Transverse colon (tissue), 4 donors: ENCODE results near the gene SEC16A. TPM values are rescaled to one million over a fixed set of nuclear protein-coding genes. Genes with fewer than 3 reads are reported as not detected.

Experiments
- DNase-seq: peaks from one replicate; pipeline ENCODE4 v3.0.0-alpha.2; 2019
- H3K27ac ChIP-seq, 4 donors: fragments of 200-600 bp; sonication (generic); 2 replicates each; pipeline ENCODE4 v1.5.1; 2016 to 2018; ENCODE audit warnings: inconsistent platforms in 4 of 4
- H3K27me3 ChIP-seq: fragments of 200-600 bp; sonication (generic); 2 replicates; pipeline ENCODE4 v1.5.1; 2017; ENCODE audit warnings: inconsistent platforms
- H3K36me3 ChIP-seq, 4 donors: fragments of 200-600 bp; sonication (generic); 2 replicates each; pipeline ENCODE4 v1.5.1; 2017 to 2019; ENCODE audit warnings: inconsistent platforms in 4 of 4
- H3K4me1 ChIP-seq, 4 donors: fragments of 200-600 bp; sonication (generic); 2 replicates each; pipeline ENCODE4 v1.5.1; 2017 to 2020; ENCODE audit warnings: inconsistent platforms in 4 of 4
- H3K4me3 ChIP-seq, 4 donors: fragments of 200-600 bp; sonication (generic); 1 replicate in 1 of 4; 2 replicates in 3 of 4; pipeline versions ENCODE4 v1.5.1 to v1.6.1; 2017 to 2019; ENCODE audit warnings: inconsistent platforms in 4 of 4
- H3K9me3 ChIP-seq, 2 donors: fragments of 200-600 bp; sonication (generic); 2 replicates each; pipeline ENCODE4 v1.5.1; 2017 to 2019; ENCODE audit warnings: inconsistent platforms in 2 of 2
- CTCF ChIP-seq, 5 experiments: fragments of 200-600 bp in 3 of 5; fragments of 450-650 bp in 2 of 5; sonication (generic) in 3 of 5; IDR thresholded peaks; 1 replicate in 2 of 5; 2 replicates in 3 of 5; pipeline ENCODE4 v1.5.1; 2016 to 2017; ENCODE audit warnings: antibody characterized with exemption in 5 of 5, inconsistent platforms in 3 of 5, mild to moderate bottlenecking in 2 of 5, moderate library complexity in 1 of 5
- EP300 ChIP-seq: sonication (generic); formaldehyde crosslinking; IDR thresholded peaks from one replicate; pipeline ENCODE4 v1.6.1; 2017; ENCODE audit warnings: antibody characterized with exemption, low read depth
- POLR2A ChIP-seq: fragments of 450-650 bp; IDR thresholded peaks from one replicate; pipeline ENCODE4 v1.6.1; 2016; ENCODE audit warnings: antibody characterized with exemption, mild to moderate bottlenecking, moderate library complexity
- POLR2AphosphoS5 ChIP-seq, 3 donors: sonication (generic); formaldehyde crosslinking; IDR thresholded peaks; one replicate each; pipeline ENCODE4 v1.6.1; 2016; ENCODE audit warnings: antibody characterized with exemption in 3 of 3
- WGBS, 2 donors: methylation state at CpG; one replicate each; pipeline ENCODE4 v1.1.5; 2018; ENCODE audit warnings: low coverage in 1 of 2; 5-methylcytosine and 5-hydroxymethylcytosine counted together
- in situ Hi-C, 4 donors: fragments of 200-750 bp; cut with MboI; loops; one replicate each; pipeline versions ENCODE4 v1.15.0 to v1.15.1; 2017; ENCODE audit warnings: low sequenced_read_pairs in 3 of 4, low pct_ligation_motif_present in 1 of 4, low pct_unique_long_range_greater_than_20kb in 1 of 4
- intact Hi-C: fragments of 100-400 bp; cut with DNase I; formaldehyde crosslinking; loops from one replicate; pipeline ENCODE4 v1.15.1; 2023; ENCODE audit warnings: low total_unique reads
- total RNA-seq, 4 donors: library from RNA; depleted of rRNA; stranded (reverse); fragments of >200 nt; gene quantifications; one replicate each; pipeline ENCODE4 v1.1.0, GENCODE V29; 2016

The SEC16A gene
- total RNA-seq, 4 donors from 2014 or later: 54.1 to 75.9 (median 65.8) TPM

DNA sequence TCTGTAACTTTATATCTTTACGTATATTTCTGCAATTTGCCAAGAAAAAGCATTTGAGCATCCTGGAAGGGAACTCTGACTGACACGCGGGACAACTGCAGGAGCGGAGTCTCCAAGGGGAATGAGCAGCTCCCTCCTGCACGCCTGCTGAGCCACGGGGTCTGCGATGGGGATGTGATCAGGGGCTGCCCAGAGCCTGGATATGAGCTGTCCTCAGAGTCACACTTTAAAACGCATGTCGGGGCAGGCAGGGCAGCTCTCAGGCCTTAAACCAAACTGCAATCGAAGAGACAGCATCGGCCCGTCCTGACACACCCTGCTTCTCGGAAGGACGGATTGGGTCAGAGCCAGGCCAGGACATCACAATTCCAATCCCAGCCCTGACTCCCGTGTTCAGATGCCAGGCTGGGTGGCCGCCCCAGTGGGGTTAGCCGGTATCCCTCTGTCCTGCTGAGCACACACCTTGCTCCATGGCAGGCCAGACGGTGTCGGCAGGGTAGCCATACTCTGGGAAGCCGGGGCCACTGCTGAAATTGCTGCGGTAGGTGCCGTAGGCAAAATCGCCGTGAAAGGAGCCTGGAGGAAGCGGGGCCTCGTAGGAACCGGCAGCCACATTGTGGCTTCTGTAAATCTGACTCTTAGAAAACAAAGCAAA lies 17.2 kb downstream of the SEC16A start:
- TF ChIP-seq EP300 (no peak), POLR2A (no peak), CTCF (IDR thresholded peaks at IDR 0.05) (no peak)
- in situ Hi-C loops (no loop called here), intact Hi-C loops (no loop called here)
- Histone ChIP-seq H3K4me3 (no peak overlapping the region), H3K36me3 (peaks cover 0 to 71% (median 35%) of the 10 kb centered on the region in 4 donors), H3K27me3 (no peaks in the 10 kb centered on the region), H3K27ac (no peak overlapping the region), H3K9me3 (no peaks in the 10 kb centered on the region), H3K4me1 (no peaks in the 10 kb centered on the region)
- no peak for DNase-seq
- 97 to 100% methylated on average over 1 to 27 of the region's 27 CpGs for WGBS, 2 donors

DNA sequence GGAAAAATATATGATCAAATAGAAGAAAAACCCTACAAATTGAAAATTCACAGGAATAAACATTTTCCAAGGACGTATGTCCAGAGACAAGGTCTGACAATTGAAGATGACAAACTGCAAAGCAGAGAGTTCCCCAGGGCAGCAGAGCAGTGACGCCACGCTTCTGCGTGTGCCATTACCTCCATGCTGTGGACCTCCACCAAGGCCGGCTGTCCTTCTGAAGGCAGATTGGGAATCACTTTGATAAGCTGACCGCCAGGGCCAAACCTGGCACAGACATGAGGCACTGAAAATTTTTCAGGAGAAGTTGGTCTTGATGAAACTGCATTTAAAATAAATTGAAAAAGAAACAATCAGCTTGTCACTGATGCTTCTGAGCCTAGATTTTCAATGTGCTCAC lies 18.6 kb downstream of the SEC16A start:
- in situ Hi-C loops: no loop called here
- Histone ChIP-seq H3K36me3 (peaks cover 0 to 80% (median 39%) of the 10 kb centered on the region in 4 donors), H3K27ac (no peak overlapping the region), H3K27me3 (no peaks in the 10 kb centered on the region), H3K9me3 (no peaks in the 10 kb centered on the region), H3K4me1 (no peaks in the 10 kb centered on the region), H3K4me3 (no peak overlapping the region)
- DNase-seq: no peak
- TF ChIP-seq CTCF (IDR thresholded peaks at IDR 0.05): no peak
- TF ChIP-seq POLR2AphosphoS5 (IDR thresholded peaks at IDR 0.05): no peak
- no peak for TF ChIP-seq POLR2A
- no peak for TF ChIP-seq EP300
- WGBS, 2 donors: 92% methylated on average over 6 of the region's 6 CpGs; no CpG with 5 or more reads in 1 of the 2 donors
- intact Hi-C loops: no loop called here

- no peaks in the 10 kb centered on the region for H3K4me1 ChIP-seq
- intact Hi-C loops: no loop called here
- TF ChIP-seq EP300: no peak
- no peak for TF ChIP-seq CTCF (IDR thresholded peaks at IDR 0.05)
- no peak for TF ChIP-seq POLR2A
- TF ChIP-seq POLR2AphosphoS5 (IDR thresholded peaks at IDR 0.05): no peak
- H3K9me3 ChIP-seq: no peaks in the 10 kb centered on the region
- no peaks in the 10 kb centered on the region for H3K27me3 ChIP-seq
- H3K4me3 ChIP-seq: no peak overlapping the region
- 95% methylated on average over 14 of the region's 14 CpGs; no CpG with 5 or more reads in 1 of the 2 donors for WGBS, 2 donors
- H3K27ac ChIP-seq: no peak overlapping the region
- peaks cover 0 to 84% (median 42%) of the 10 kb centered on the region in 4 donors for H3K36me3 ChIP-seq
- no peak for DNase-seq
- in situ Hi-C loops: no loop called here
Observed at GRCh38 chr9:136463578-136463977, 19.3 kb downstream of the SEC16A start.

DNA sequence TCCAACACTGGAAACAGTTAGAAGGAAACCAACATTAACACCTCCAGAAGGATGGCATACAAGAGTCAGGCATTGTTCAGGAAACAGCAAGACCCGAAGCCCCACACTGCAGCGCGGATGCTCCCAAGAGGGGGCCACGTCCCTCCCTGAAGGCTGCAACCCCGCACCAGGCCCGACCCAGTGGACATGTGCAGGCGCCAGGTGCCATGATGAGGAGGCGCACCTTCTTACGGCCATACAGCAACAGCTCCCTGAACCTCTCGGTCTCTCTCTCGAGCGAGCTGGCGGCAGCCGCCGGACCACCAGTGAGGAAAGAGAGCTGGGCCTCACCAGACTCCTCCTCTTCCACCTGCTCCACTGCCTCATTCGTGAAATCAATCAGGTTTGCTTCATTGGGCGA lies 20.2 kb downstream of the SEC16A start:
- H3K4me3 ChIP-seq: no peak overlapping the region
- H3K4me1 ChIP-seq: no peaks in the 10 kb centered on the region
- H3K9me3 ChIP-seq: no peaks in the 10 kb centered on the region
- intact Hi-C loops: no loop called here
- DNase-seq: no peak
- H3K36me3 ChIP-seq: peaks cover 0 to 86% (median 42%) of the 10 kb centered on the region in 4 donors
- in situ Hi-C loops: no loop called here
- no peak overlapping the region for H3K27ac ChIP-seq
- H3K27me3 ChIP-seq: no peaks in the 10 kb centered on the region
- TF ChIP-seq EP300 (no peak), POLR2AphosphoS5 (IDR thresholded peaks at IDR 0.05) (no peak), CTCF (IDR thresholded peaks at IDR 0.05) (no peak), POLR2A (no peak)
- 91% methylated on average over 17 of the region's 17 CpGs; no CpG with 5 or more reads in 1 of the 2 donors for WGBS, 2 donors
